ENCODE results near the gene PDE11A. TPM values are rescaled to one million over a fixed set of nuclear protein-coding genes. Genes with fewer than 3 reads are reported as not detected.

Gene PDE11A
- total RNA-seq, 4 donors from 2014 or later: under 0.01 to 0.58 (median under 0.01) TPM; not detected in 1

- Histone ChIP-seq H3K36me3 (no peaks in the 10 kb centered on the region), H3K4me3 (no peak overlapping the region), H3K27ac (replicated peaks in 1 of 4) (no peak overlapping the region), H3K27me3 (no peaks in the 10 kb centered on the region), H3K4me1 (no peaks in the 10 kb centered on the region), H3K9me3 (no peaks in the 10 kb centered on the region)
- TF ChIP-seq POLR2AphosphoS5 (IDR thresholded peaks at IDR 0.05): no peak
- no peak for TF ChIP-seq POLR2A (IDR thresholded peaks at IDR 0.05; ENCODE audit: low read depth)
- no peak for TF ChIP-seq EP300 (IDR thresholded peaks at IDR 0.05)
- TF ChIP-seq CTCF (IDR thresholded peaks at IDR 0.05): no peak
- WGBS: 69% methylated on average over 2 of the region's 2 CpGs
- DNase-seq (ENCODE audit: extremely low spot score): no peak
- intact Hi-C loops (cut with DNase I): no loop called here
These were observed 133.4 kb downstream of the PDE11A start for GRCh38 chr2:177939211-177939610.

GRCh38 chr2:177930916-177931315 is 141.7 kb downstream of the PDE11A start:
- TF ChIP-seq POLR2A (IDR thresholded peaks at IDR 0.05; ENCODE audit: low read depth) (no peak), CTCF (IDR thresholded peaks at IDR 0.05) (no peak), POLR2AphosphoS5 (IDR thresholded peaks at IDR 0.05) (no peak), EP300 (IDR thresholded peaks at IDR 0.05) (no peak)
- Histone ChIP-seq H3K27me3 (no peaks in the 10 kb centered on the region), H3K4me1 (no peaks in the 10 kb centered on the region), H3K9me3 (peaks cover 0 to 11% (median 3%) of the 10 kb centered on the region in 4 donors), H3K4me3 (no peak overlapping the region), H3K36me3 (no peaks in the 10 kb centered on the region), H3K27ac (replicated peaks in 1 of 4) (no peak overlapping the region)
- 71% methylated on average over 4 of the region's 4 CpGs for WGBS
- intact Hi-C loops (cut with DNase I): no loop called here
- no peak for DNase-seq (ENCODE audit: extremely low spot score)

GRCh38 chr2:177929662-177930522 is 142.7 kb downstream of the PDE11A start:
- DNase-seq (ENCODE audit: extremely low spot score): no peak
- intact Hi-C loops (cut with DNase I): no loop called here
- no peaks in the 10 kb centered on the region for H3K36me3 ChIP-seq
- no peak for TF ChIP-seq EP300 (IDR thresholded peaks at IDR 0.05)
- TF ChIP-seq POLR2AphosphoS5 (IDR thresholded peaks at IDR 0.05): no peak
- TF ChIP-seq CTCF (IDR thresholded peaks at IDR 0.05): no peak
- no peak for TF ChIP-seq POLR2A (IDR thresholded peaks at IDR 0.05; ENCODE audit: low read depth)
- no peak overlapping the region for H3K4me3 ChIP-seq
- no peak overlapping the region for H3K27ac ChIP-seq (replicated peaks in 1 of 4)
- no peaks in the 10 kb centered on the region for H3K4me1 ChIP-seq
- no peaks in the 10 kb centered on the region for H3K27me3 ChIP-seq
- 52% methylated on average over 2 of the region's 2 CpGs for WGBS
- peaks cover 0 to 11% (median 3%) of the 10 kb centered on the region in 4 donors for H3K9me3 ChIP-seq

DNA sequence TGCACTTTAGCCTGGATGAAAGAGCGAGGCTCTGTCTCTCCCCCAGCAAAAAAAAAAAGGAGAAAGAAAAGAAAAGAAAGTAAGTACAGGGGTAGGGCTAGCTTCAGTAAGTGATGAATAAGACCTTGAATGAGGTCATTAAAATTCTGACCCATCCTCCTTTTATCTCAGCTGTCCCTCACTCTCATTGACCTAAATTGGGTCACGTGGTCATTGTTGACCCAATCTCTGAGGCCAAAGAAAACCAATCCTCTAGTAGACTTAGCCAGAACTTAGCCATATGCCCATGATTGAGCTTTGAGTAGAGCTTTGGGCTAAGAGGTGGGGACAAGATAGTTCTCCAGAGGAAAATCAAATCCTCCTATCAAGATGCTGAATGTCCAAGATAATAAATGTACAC is 149.3 kb downstream of the PDE11A start:
- WGBS: 84% methylated on average over 2 of the region's 2 CpGs
- intact Hi-C loops (cut with DNase I): no loop called here
- Histone ChIP-seq H3K4me3 (no peak overlapping the region), H3K27ac (replicated peaks in 1 of 4) (no peak overlapping the region), H3K27me3 (no peaks in the 10 kb centered on the region), H3K9me3 (no peaks in the 10 kb centered on the region), H3K36me3 (no peaks in the 10 kb centered on the region), H3K4me1 (no peaks in the 10 kb centered on the region)
- DNase-seq (ENCODE audit: extremely low spot score): no peak
- TF ChIP-seq EP300 (IDR thresholded peaks at IDR 0.05) (no peak), POLR2A (IDR thresholded peaks at IDR 0.05; ENCODE audit: low read depth) (no peak), POLR2AphosphoS5 (IDR thresholded peaks at IDR 0.05) (no peak), CTCF (IDR thresholded peaks at IDR 0.05) (no peak)
